Measurements from ENCODE around the gene MGAT2. TPM values are rescaled to one million over a fixed set of nuclear protein-coding genes. Genes with fewer than 3 reads are reported as not detected.

MGAT2 gene
- total RNA-seq, 4 donors from 2014 or later: 23.8 to 26.7 (median 25.6) TPM

DNA sequence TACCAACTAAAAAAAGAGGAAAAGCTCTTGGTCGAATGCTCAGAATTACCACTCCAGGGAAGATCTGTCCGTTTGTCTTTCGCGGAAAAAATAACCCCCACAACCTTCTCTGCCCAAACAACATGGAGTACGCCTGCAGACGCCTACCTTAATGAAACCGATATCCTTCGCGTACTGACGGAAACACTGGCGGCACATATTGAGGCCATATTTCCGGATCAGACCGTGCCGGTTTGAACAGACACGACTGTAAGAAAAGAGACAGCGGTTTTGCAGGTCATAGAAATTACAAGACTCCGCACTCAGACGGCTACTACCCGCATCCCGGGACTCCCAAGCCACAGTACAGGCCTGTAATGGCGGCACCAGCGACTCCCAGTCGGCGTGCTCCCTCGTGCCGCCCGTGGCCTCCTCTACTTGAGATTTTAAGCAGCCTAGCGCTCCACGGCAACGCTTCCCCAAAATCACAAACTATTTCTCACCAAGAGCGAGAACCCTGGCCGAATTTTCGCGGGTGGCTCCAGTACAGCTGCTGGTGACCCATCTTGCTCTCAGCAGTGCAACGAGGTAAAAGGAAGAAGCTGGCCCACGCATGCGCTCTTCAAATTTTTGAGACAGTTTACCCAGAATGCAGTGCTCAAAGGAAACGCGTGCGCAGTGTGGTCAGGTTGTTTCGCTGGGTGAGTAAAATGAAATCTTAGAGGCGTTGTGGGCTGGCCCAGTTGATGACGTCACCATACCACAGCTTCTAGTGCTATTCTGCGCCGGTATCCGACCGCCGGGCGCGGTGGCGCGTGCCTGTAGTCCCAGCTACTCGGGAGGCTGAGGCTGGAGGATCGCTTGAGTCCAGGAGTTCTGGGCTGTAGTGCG lies 34.6 kb upstream of the MGAT2 start, which contains the start of gene RPS29:
TSS of gene RPS29 (minus strand) at position 578 of the 870 bp plus-strand sequence. CDS start at position 544, 34 bp downstream.
- H3K27ac ChIP-seq: peak within 1 kb of the TSS; percentile 71 to 94 (median 73)
- DNase-seq: peak; percentile 98 to 99
- H3K4me1 ChIP-seq: peaks cover 13 to 15% of the 10 kb centered on the region in 2 donors
- peak within 1 kb of the TSS; percentile 37 to 81 (median 76) for H3K4me3 ChIP-seq (replicated peaks in 1 of 3)
- intact Hi-C loops (cut with DNase I): no loop called here
- 0 to 1% methylated on average over 29 to 42 of the region's 55 CpGs for WGBS, 2 donors
- no peaks in the 10 kb centered on the region for H3K9me3 ChIP-seq
- TF ChIP-seq POLR2A (IDR thresholded peaks at IDR 0.05) (peak in 1 of 2 donors; percentile 95), CTCF (IDR thresholded peaks at IDR 0.05) (peak in 1 of 6 experiments; percentile 24)
- no peaks in the 10 kb centered on the region for H3K27me3 ChIP-seq
- peaks cover 8 to 17% of the 10 kb centered on the region in 2 donors for H3K36me3 ChIP-seq

- Histone ChIP-seq H3K4me3 (replicated peaks in 1 of 3) (peak overlapping the region in 2 of 3 donors; percentile 11 to 76), H3K36me3 (peaks cover 8 to 17% of the 10 kb centered on the region in 2 donors), H3K4me1 (peaks cover 13 to 15% of the 10 kb centered on the region in 2 donors), H3K27me3 (no peaks in the 10 kb centered on the region), H3K27ac (peak overlapping the region; percentile 71 to 94 (median 73)), H3K9me3 (no peaks in the 10 kb centered on the region)
- intact Hi-C loops (cut with DNase I): no loop called here
- DNase-seq: peak; percentile 22 to 26
- TF ChIP-seq CTCF (IDR thresholded peaks at IDR 0.05) (peak; percentile 73 to 99 (median 80)), POLR2A (IDR thresholded peaks at IDR 0.05) (no peak)
- WGBS, 2 donors: 4% methylated on average over 12 to 15 of the region's 21 CpGs
Measured at GRCh38 chr14:49586673-49587460, 33.7 kb upstream of the MGAT2 start.

DNA sequence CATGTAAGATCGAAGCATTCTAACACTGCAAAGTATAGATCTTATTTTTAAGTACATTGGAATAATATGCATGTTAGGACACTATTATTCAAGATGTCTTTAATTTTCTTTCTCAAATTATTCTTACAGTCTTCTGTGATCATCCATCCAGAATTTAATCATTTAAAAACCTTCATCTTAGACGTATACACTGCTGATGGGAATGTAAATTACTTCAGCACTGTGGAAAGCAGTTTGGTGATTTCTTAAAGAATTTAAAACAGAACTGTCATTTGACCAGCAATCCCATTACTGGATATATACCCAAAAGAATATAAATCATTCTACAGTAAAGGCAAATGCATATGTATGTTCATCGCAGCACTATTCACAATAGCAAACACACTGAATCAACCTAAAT lies 31.2 kb upstream of the MGAT2 start:
- intact Hi-C loops (cut with DNase I): no loop called here
- Histone ChIP-seq H3K9me3 (no peaks in the 10 kb centered on the region), H3K27me3 (no peaks in the 10 kb centered on the region), H3K36me3 (peaks cover 0 to under 1% of the 10 kb centered on the region in 2 donors), H3K4me3 (replicated peaks in 1 of 3) (no peak overlapping the region), H3K4me1 (peaks cover 8% of the 10 kb centered on the region in 2 donors), H3K27ac (no peak overlapping the region)
- TF ChIP-seq POLR2A (IDR thresholded peaks at IDR 0.05) (no peak), CTCF (IDR thresholded peaks at IDR 0.05) (no peak)
- no peak for DNase-seq
- 91 to 95% methylated on average over 3 of the region's 3 CpGs for WGBS, 2 donors

DNA sequence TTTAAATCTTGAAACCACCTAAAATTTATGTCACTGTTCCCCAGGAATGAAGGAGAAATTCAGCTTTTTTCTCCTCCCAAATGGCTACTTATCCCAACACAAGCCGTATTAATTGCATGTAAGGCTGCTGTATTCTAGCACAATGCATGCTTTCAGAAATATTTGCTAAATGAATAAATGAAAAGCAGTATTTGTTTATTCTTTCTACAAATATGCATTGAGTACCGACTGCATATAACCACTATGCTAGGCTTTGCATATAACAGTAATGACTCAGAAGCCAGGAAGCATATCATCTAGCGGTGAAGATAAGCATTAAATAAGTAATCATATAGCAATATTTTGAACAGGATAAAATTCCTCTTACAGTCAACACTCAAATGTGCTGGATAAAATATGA lies 27.6 kb upstream of the MGAT2 start:
- Histone ChIP-seq H3K36me3 (no peaks in the 10 kb centered on the region), H3K4me1 (peaks cover 4 to 6% of the 10 kb centered on the region in 2 donors), H3K9me3 (no peaks in the 10 kb centered on the region), H3K27ac (no peak overlapping the region), H3K27me3 (no peaks in the 10 kb centered on the region), H3K4me3 (replicated peaks in 1 of 3) (no peak overlapping the region)
- TF ChIP-seq CTCF (IDR thresholded peaks at IDR 0.05): no peak
- TF ChIP-seq POLR2A (IDR thresholded peaks at IDR 0.05): no peak
- intact Hi-C loops (cut with DNase I): no loop called here
- 91 to 95% methylated on average over 3 of the region's 3 CpGs for WGBS, 2 donors
- no peak for DNase-seq
